Ovary (tissue), 9 donors: ENCODE data around the gene PRKCH. TPM values are rescaled to one million over a fixed set of nuclear protein-coding genes. Genes with fewer than 3 reads are reported as not detected.
"Not testable (repeated sequence)": the region's sequence is repeated elsewhere in the genome, so short reads cannot be mapped to it uniquely, and the experiment has no call there.

Source experiments
- DNase-seq, 5 donors: peaks; one replicate each; pipeline ENCODE4 v3.0.0-alpha.2; 2019 to 2020
- H3K27ac ChIP-seq, 2 donors: fragments of 200-600 bp; one replicate each; pipeline versions ENCODE4 v1.5.1 to v1.8.0; 2019 to 2022
- H3K27me3 ChIP-seq: fragments of 200-600 bp; one replicate; pipeline ENCODE4 v1.8.0; 2022
- H3K36me3 ChIP-seq: fragments of 200-600 bp; sonication (generic); one replicate; pipeline ENCODE4 v1.5.1; 2019
- H3K4me1 ChIP-seq: one replicate; pipeline ENCODE4 v1.8.1; 2013; ENCODE audit warnings: mild to moderate bottlenecking, moderate library complexity; ENCODE audit not compliant: insufficient read depth
- H3K4me3 ChIP-seq: fragments of 200-600 bp; sonication (generic); one replicate; pipeline ENCODE4 v1.5.1; 2017
- H3K9me3 ChIP-seq, 2 donors: fragments of 200-600 bp in 1 of 2; sonication (generic) in 1 of 2; one replicate each; pipeline versions ENCODE4 v1.5.1 to v1.8.1; 2013 to 2019; ENCODE audit warnings: mild to moderate bottlenecking in 1 of 2, moderate library complexity in 1 of 2
- CTCF ChIP-seq, 3 donors: fragments of 450-650 bp in 2 of 3; fragments of 200-600 bp in 1 of 3; IDR thresholded peaks; one replicate each; pipeline versions ENCODE4 v1.5.1 to v1.8.0; 2016 to 2022; ENCODE audit warnings: antibody characterized with exemption in 3 of 3, mild to moderate bottlenecking in 1 of 3
- EP300 ChIP-seq: sonication (generic); formaldehyde crosslinking; IDR thresholded peaks from one replicate; pipeline ENCODE4 v1.6.1; 2017; ENCODE audit warnings: antibody characterized with exemption
- POLR2A ChIP-seq: fragments of 450-650 bp; IDR thresholded peaks from one replicate; pipeline ENCODE4 v1.6.1; 2017; ENCODE audit warnings: antibody characterized with exemption, mild to moderate bottlenecking, moderate library complexity
- WGBS, 3 donors: extraction: QIAGEN DNeasy Blood & Tissue Kit in 1 of 3; methylation state at CpG; one replicate each; pipeline versions ENCODE4 v1.1.5 to v1.1.7; 2013 to 2017; 5-methylcytosine and 5-hydroxymethylcytosine counted together
- intact Hi-C, 4 donors: fragments of 100-400 bp; cut with DNase I; formaldehyde crosslinking; loops; one replicate each; pipeline versions ENCODE4 v1.11.0 to v1.15.1; 2022 to 2023
- polyA plus RNA-seq, 2 donors: library from polyadenylated mRNA; stranded (reverse); fragments of 200-250 nt in 1 of 2; fragments of 350-450 nt in 1 of 2; fragmentation: Illumina TruSeq in 1 of 2; extraction: RNeasy Lipid Tissue Mini Kit (QIAGEN cat#74804) in 1 of 2; gene quantifications; one replicate each; pipeline ENCODE4 v1.2.3, GENCODE V29; 2013 to 2014
- total RNA-seq, 7 donors: library from RNA; depleted of rRNA in 2 of 7; stranded (reverse); fragments of >200 nt in 2 of 7; fragmentation: NEBNext Ultra II Directional in 3 of 7; extraction: Animal tissue kit (Norgen Biotek cat#: 25700) in 3 of 7; gene quantifications; one replicate each; pipeline versions ENCODE4 v1.1.0 to v1.2.4, GENCODE V29; 2016 to 2023
- donor health status: DM: no; HTN: no; CAD: no; lungs with moderate emphysema.
- donor health status: DM: no; HTN: no; CAD: no.
- donor health status: Bipolar disorder and iron deficiency.
- donor health status: DM: yes; HTN: yes; CAD: no.
- donor health status: DM: no; HTN: no; CAD: no.
- donor health status: DM: yes; HTN: yes; CAD: no.

Gene PRKCH
- total and polyA plus RNA-seq, 9 donors, result 8.4 to 47.6 (median 15.9) TPM

- WGBS, 3 donors, result 52 to 68% (median 61%) methylated on average over 9 of the region's 9 CpGs
- no peaks in the 10 kb centered on the region for H3K36me3 ChIP-seq
- peaks cover 21% of the 10 kb centered on the region for H3K4me1 ChIP-seq
- no peak overlapping the region for H3K4me3 ChIP-seq
- H3K9me3 ChIP-seq, result no peaks in the 10 kb centered on the region
- H3K27ac ChIP-seq, result peak overlapping the region; percentile 49 to 75
- no peak for TF ChIP-seq EP300
- TF ChIP-seq POLR2A, result no peak
- no peak for TF ChIP-seq CTCF (IDR thresholded peaks at IDR 0.05)
- intact Hi-C loops, result no loop called here
- H3K27me3 ChIP-seq, result no peaks in the 10 kb centered on the region
- DNase-seq, result peak in 3 of 5 donors; percentile 22 to 48 (median 35)
These were observed 205.3 kb downstream of the PRKCH start for GRCh38 chr14:61526405-61527312.

- Histone ChIP-seq H3K36me3 (no peaks in the 10 kb centered on the region), H3K9me3 (no peaks in the 10 kb centered on the region), H3K4me1 (peaks cover 21% of the 10 kb centered on the region), H3K4me3 (no peak overlapping the region), H3K27me3 (no peaks in the 10 kb centered on the region), H3K27ac (peak overlapping the region; percentile 52 to 75)
- intact Hi-C loops, result no loop called here
- DNase-seq, result peak; percentile 49 to 62 (median 57)
- 11 to 16% (median 14%) methylated on average over 10 of the region's 10 CpGs for WGBS, 3 donors
- no peak for TF ChIP-seq POLR2A
- TF ChIP-seq EP300, result no peak
- TF ChIP-seq CTCF (IDR thresholded peaks at IDR 0.05), result no peak
These were observed 206.1 kb downstream of the PRKCH start for GRCh38 chr14:61527325-61528100.

GRCh38 chr14:61528591-61529021 lies 207.2 kb downstream of the PRKCH start:
- Histone ChIP-seq H3K27me3 (no peaks in the 10 kb centered on the region), H3K9me3 (no peaks in the 10 kb centered on the region), H3K27ac (no peak overlapping the region), H3K4me1 (peaks cover 21% of the 10 kb centered on the region), H3K36me3 (no peaks in the 10 kb centered on the region), H3K4me3 (no peak overlapping the region)
- intact Hi-C loops, result no loop called here
- no peak for TF ChIP-seq POLR2A
- no peak for TF ChIP-seq CTCF (IDR thresholded peaks at IDR 0.05)
- DNase-seq, result no peak
- 61 to 71% (median 68%) methylated on average over 9 of the region's 9 CpGs for WGBS, 3 donors

GRCh38 chr14:61529360-61529759 lies 208.0 kb downstream of the PRKCH start:
- H3K4me1 ChIP-seq, result peaks cover 19% of the 10 kb centered on the region
- H3K36me3 ChIP-seq, H3K4me3 ChIP-seq, intact Hi-C loops, H3K27me3 ChIP-seq, H3K27ac ChIP-seq, DNase-seq, H3K9me3 ChIP-seq: not testable (repeated sequence)
- WGBS, 3 donors, result 70 to 96% (median 74%) methylated on average over 3 to 5 of the region's 5 CpGs
